Transverse colon (tissue), 4 donors: ENCODE data around the gene HOXD1.

Source experiments
- EP300 ChIP-seq: sonication (generic); formaldehyde crosslinking; IDR thresholded peaks from one replicate; pipeline ENCODE4 v1.6.1; 2017; ENCODE audit warnings: antibody characterized with exemption, low read depth
- POLR2A ChIP-seq: fragments of 450-650 bp; IDR thresholded peaks from one replicate; pipeline ENCODE4 v1.6.1; 2016; ENCODE audit warnings: antibody characterized with exemption, mild to moderate bottlenecking, moderate library complexity
- POLR2AphosphoS5 ChIP-seq, 3 donors: sonication (generic); formaldehyde crosslinking; IDR thresholded peaks; one replicate each; pipeline ENCODE4 v1.6.1; 2016; ENCODE audit warnings: antibody characterized with exemption in 3 of 3
- TF ChIP-seq, protein P1 (sequence below), 5 experiments: fragments of 200-600 bp in 3 of 5; fragments of 450-650 bp in 2 of 5; sonication (generic) in 3 of 5; IDR thresholded peaks; 1 replicate in 2 of 5; 2 replicates in 3 of 5; pipeline ENCODE4 v1.5.1; 2016 to 2017; ENCODE audit warnings: antibody characterized with exemption in 5 of 5, inconsistent platforms in 3 of 5, mild to moderate bottlenecking in 2 of 5, moderate library complexity in 1 of 5

- TF ChIP-seq POLR2AphosphoS5 (IDR thresholded peaks at IDR 0.05), result no peak
- TF ChIP-seq EP300, result no peak
- TF ChIP-seq, protein P1, sequence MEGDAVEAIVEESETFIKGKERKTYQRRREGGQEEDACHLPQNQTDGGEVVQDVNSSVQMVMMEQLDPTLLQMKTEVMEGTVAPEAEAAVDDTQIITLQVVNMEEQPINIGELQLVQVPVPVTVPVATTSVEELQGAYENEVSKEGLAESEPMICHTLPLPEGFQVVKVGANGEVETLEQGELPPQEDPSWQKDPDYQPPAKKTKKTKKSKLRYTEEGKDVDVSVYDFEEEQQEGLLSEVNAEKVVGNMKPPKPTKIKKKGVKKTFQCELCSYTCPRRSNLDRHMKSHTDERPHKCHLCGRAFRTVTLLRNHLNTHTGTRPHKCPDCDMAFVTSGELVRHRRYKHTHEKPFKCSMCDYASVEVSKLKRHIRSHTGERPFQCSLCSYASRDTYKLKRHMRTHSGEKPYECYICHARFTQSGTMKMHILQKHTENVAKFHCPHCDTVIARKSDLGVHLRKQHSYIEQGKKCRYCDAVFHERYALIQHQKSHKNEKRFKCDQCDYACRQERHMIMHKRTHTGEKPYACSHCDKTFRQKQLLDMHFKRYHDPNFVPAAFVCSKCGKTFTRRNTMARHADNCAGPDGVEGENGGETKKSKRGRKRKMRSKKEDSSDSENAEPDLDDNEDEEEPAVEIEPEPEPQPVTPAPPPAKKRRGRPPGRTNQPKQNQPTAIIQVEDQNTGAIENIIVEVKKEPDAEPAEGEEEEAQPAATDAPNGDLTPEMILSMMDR (IDR thresholded peaks at IDR 0.05), result no peak
- no peak for TF ChIP-seq POLR2A
These were observed 46.2 kb upstream of the HOXD1 start for GRCh38 chr2:176142281-176142680.
